CD4-positive, alpha-beta memory T cell (primary cell): ENCODE measurements around the gene GRID1. TPM values are rescaled to one million over a fixed set of nuclear protein-coding genes. Genes with fewer than 3 reads are reported as not detected.

Source experiments
- CTCF ChIA-PET: fragments of 350-600 bp; sonication (Branson Sonifier 250); formaldehyde crosslinking; loops from one replicate; lab custom pipeline; 2021; ENCODE audit warnings: inconsistent platforms; ENCODE audit not compliant: partially characterized antibody; lab: Charles Lee
- POLR2A ChIA-PET: fragments of 350-600 bp; sonication (Branson Sonifier 250); formaldehyde crosslinking; loops from one replicate; lab custom pipeline; 2021; ENCODE audit not compliant: partially characterized antibody; lab: Charles Lee
- DNase-seq, 5 donors: peaks; one replicate each; pipeline versions ENCODE4 v3.0.0 to v3.0.0-alpha.2; 2020 to 2022; ENCODE audit warnings: mixed read lengths in 1 of 5
- H3K27ac ChIP-seq: one replicate; pipeline ENCODE4 v1.7.0; 2013; ENCODE audit warnings: low read depth, low read length
- H3K27me3 ChIP-seq: 2 replicates; pipeline ENCODE4 v1.7.0; 2013; ENCODE audit warnings: mild to moderate bottlenecking, low read length, moderate library complexity; ENCODE audit not compliant: insufficient read depth
- H3K36me3 ChIP-seq: 2 replicates; pipeline ENCODE4 v1.7.0; 2013; ENCODE audit warnings: mild to moderate bottlenecking, low read length, moderate library complexity; ENCODE audit not compliant: insufficient read depth
- H3K4me1 ChIP-seq: 2 replicates; pipeline ENCODE4 v1.7.0; 2013; ENCODE audit warnings: mild to moderate bottlenecking, low read length, moderate library complexity; ENCODE audit not compliant: insufficient read depth
- H3K4me3 ChIP-seq, 2 donors: one replicate each; pipeline ENCODE4 v1.7.0; 2013; ENCODE audit warnings: low read length in 2 of 2, mild to moderate bottlenecking in 1 of 2
- H3K9me3 ChIP-seq, 2 donors: one replicate each; pipeline ENCODE4 v1.7.0; 2013; ENCODE audit warnings: low read length in 2 of 2, control low read depth in 1 of 2; ENCODE audit not compliant: control insufficient read depth in 1 of 2
- H3K27ac Mint-ChIP-seq, 7 donors: one replicate each; pipeline ENCODE4 v1.8.0; 2020 to 2021; ENCODE audit warnings: mixed read lengths in 7 of 7, mild to moderate bottlenecking in 6 of 7, inconsistent platforms in 3 of 7, moderate library complexity in 3 of 7
- H3K27me3 Mint-ChIP-seq, 2 donors: one replicate each; pipeline ENCODE4 v1.8.0; 2020 to 2021; ENCODE audit warnings: mixed read lengths in 2 of 2
- H3K36me3 Mint-ChIP-seq, 2 donors: one replicate each; pipeline ENCODE4 v1.8.0; 2020 to 2021; ENCODE audit warnings: mixed read lengths in 2 of 2, inconsistent platforms in 1 of 2, mild to moderate bottlenecking in 1 of 2
- H3K4me1 Mint-ChIP-seq, 4 donors: one replicate each; pipeline ENCODE4 v1.8.0; 2020 to 2021; ENCODE audit warnings: mixed read lengths in 4 of 4, mild to moderate bottlenecking in 1 of 4
- H3K4me3 Mint-ChIP-seq, 8 donors: one replicate each; pipeline ENCODE4 v1.8.0; 2020 to 2021; ENCODE audit warnings: mixed read lengths in 8 of 8, mild to moderate bottlenecking in 7 of 8, moderate library complexity in 6 of 8, inconsistent platforms in 3 of 8
- H3K9me3 Mint-ChIP-seq, 8 donors: one replicate each; pipeline ENCODE4 v1.8.0; 2020 to 2021; ENCODE audit warnings: mixed read lengths in 8 of 8, mild to moderate bottlenecking in 5 of 8, inconsistent platforms in 3 of 8, moderate library complexity in 1 of 8
- intact Hi-C: fragments of 100-400 bp; cut with micrococcal nuclease; formaldehyde crosslinking; loops from one replicate; pipeline ENCODE4 v1.15.1; 2023
- polyA plus RNA-seq, 2 donors: library from polyadenylated mRNA; unstranded; fragments of 300-500 nt; fragmentation: Illumina TruSeq; gene quantifications; one replicate each; pipeline ENCODE4 v1.2.3, GENCODE V29; 2021
- total RNA-seq, 2 experiments: library from RNA; stranded (reverse); gene quantifications; one replicate each; pipeline ENCODE4 v1.2.3, GENCODE V29; 2021

GRID1 gene
- total and polyA plus RNA-seq, 4 experiments from 2014 or later: not detected

DNA sequence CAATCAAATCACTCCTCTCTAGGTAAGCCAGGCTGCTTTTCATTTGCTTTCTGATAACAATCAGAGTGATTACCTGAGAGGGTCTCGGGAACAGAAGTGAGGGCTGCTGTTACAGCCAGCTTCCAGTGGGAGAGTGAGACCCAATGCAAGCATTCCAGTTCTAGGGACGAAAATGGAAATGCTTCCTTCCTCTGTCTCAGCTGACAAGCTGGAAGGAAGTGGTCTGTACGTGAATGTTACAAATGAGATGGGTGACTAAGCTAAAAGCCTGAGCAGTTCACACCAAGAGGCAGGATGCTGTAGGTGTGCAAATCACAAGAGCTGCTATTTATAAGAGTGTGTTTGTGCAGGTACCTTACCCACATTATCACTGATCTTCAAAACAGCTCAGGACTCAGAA, 772.4 kb downstream of the GRID1 start:
- H3K4me3 ChIP-seq: no peak overlapping the region
- H3K27ac Mint-ChIP-seq: peak overlapping the region; percentile 37 to 91 (median 71)
- H3K36me3 Mint-ChIP-seq: no peaks in the 10 kb centered on the region
- H3K27me3 Mint-ChIP-seq: no peaks in the 10 kb centered on the region
- H3K27ac ChIP-seq: no peak overlapping the region
- intact Hi-C loops: loop anchor here (2.0 kb wide), 1 partner anchor 19 kb away; no protein-coding TSS in a partner anchor
- no peaks in the 10 kb centered on the region for H3K36me3 ChIP-seq
- no peaks in the 10 kb centered on the region for H3K9me3 Mint-ChIP-seq
- peaks cover 15% of the 10 kb centered on the region for H3K4me1 ChIP-seq
- CTCF ChIA-PET: interaction anchor here (0.7 to 4.1 kb wide), 6 partner anchors 9 to 123 kb away, joined by 3 to 39 read pairs (median 3); no protein-coding TSS in a partner anchor
- H3K4me3 Mint-ChIP-seq: peak overlapping the region in 4 of 8 donors; percentile 26 to 79 (median 52)
- no peaks in the 10 kb centered on the region for H3K27me3 ChIP-seq
- peaks cover 15 to 30% (median 25%) of the 10 kb centered on the region in 4 donors for H3K4me1 Mint-ChIP-seq
- no peaks in the 10 kb centered on the region for H3K9me3 ChIP-seq
- DNase-seq: no peak
- POLR2A ChIA-PET: interaction anchor here (1.1 to 1.9 kb wide), 7 partner anchors 9 to 20 kb away, joined by 3 to 13 read pairs (median 5); no protein-coding TSS in a partner anchor

DNA sequence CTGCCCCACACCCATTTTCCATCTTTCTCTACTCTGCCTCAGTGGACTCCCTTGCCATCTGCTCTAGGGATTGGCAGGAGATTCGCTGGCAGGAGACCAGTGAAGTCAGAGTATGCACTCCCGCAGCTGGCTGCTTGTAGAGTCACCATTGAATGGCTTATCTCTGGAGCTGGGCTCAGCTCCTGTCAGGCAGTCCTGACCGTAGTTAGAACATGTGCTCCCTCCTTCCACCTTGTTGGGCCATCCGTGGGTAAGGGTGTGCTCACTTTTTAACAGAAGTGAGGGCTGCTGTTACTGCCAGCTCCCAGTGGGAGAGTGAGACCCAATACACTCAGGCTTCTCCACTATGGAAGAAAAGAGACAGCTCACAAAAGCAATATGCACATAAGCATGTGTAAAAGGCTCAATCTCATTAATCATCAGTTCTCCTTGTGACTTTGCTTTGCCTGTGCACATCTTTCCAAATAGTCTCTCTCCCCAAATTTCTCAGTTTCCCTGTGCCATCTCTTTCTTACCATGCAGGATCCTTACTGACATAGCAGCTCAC, 773.3 kb downstream of the GRID1 start:
- Mint-ChIP-seq H3K4me1 (peaks cover 15 to 30% (median 25%) of the 10 kb centered on the region in 4 donors), H3K4me3 (no peak overlapping the region), H3K9me3 (peaks cover 0 to 2% (median 0%) of the 10 kb centered on the region in 8 donors), H3K27me3 (no peaks in the 10 kb centered on the region), H3K36me3 (no peaks in the 10 kb centered on the region), H3K27ac (peak overlapping the region in 1 of 7 donors; percentile 84)
- DNase-seq: no peak
- H3K4me3 ChIP-seq: no peak overlapping the region
- H3K9me3 ChIP-seq: no peaks in the 10 kb centered on the region
- H3K4me1 ChIP-seq: peaks cover 15% of the 10 kb centered on the region
- H3K27me3 ChIP-seq: no peaks in the 10 kb centered on the region
- H3K36me3 ChIP-seq: no peaks in the 10 kb centered on the region
- ChIA-PET POLR2A (interaction anchor here (1.3 to 1.8 kb wide), 3 partner anchors 11 to 19 kb away, joined by 4 to 13 read pairs (median 11); no protein-coding TSS in a partner anchor), CTCF (interaction anchor here (1.6 to 4.1 kb wide), 2 partner anchors 19 to 23 kb away, joined by 4 to 39 read pairs; no protein-coding TSS in a partner anchor)
- intact Hi-C loops: no loop called here
- H3K27ac ChIP-seq: no peak overlapping the region

DNA sequence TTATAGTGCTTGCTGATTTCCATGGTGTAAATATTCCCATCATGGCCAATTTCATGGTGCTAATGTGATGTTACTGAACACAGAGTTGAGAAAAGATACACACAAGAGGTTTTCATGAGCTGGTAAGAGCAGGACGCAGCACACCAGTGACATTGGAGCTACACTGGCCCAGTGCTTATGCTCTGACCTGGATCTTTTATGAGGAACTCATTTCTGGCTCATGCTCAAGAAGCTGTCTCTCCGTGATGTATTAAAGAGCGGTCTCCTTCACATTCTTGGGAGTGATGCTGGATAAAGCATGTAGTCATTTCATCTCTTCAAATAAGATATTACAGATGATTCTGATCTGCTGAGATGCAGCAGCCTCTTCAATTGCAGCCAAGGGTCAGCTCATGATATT, 785.2 kb downstream of the GRID1 start:
- CTCF ChIA-PET: no interaction called here
- H3K27me3 ChIP-seq: no peaks in the 10 kb centered on the region
- H3K27ac ChIP-seq: no peak overlapping the region
- no peak for DNase-seq
- Mint-ChIP-seq H3K27me3 (peaks cover 7 to 9% of the 10 kb centered on the region in 2 donors), H3K4me3 (no peak overlapping the region), H3K27ac (no peak overlapping the region), H3K9me3 (peaks cover 0 to 2% (median 0%) of the 10 kb centered on the region in 8 donors), H3K36me3 (no peaks in the 10 kb centered on the region), H3K4me1 (no peaks in the 10 kb centered on the region)
- POLR2A ChIA-PET: interaction anchor here (1.2 to 1.7 kb wide), 2 partner anchors 10 to 13 kb away, joined by 3 to 4 read pairs; no protein-coding TSS in a partner anchor
- H3K4me1 ChIP-seq: no peaks in the 10 kb centered on the region
- H3K36me3 ChIP-seq: no peaks in the 10 kb centered on the region
- intact Hi-C loops: no loop called here
- no peak overlapping the region for H3K4me3 ChIP-seq
- no peaks in the 10 kb centered on the region for H3K9me3 ChIP-seq

DNA sequence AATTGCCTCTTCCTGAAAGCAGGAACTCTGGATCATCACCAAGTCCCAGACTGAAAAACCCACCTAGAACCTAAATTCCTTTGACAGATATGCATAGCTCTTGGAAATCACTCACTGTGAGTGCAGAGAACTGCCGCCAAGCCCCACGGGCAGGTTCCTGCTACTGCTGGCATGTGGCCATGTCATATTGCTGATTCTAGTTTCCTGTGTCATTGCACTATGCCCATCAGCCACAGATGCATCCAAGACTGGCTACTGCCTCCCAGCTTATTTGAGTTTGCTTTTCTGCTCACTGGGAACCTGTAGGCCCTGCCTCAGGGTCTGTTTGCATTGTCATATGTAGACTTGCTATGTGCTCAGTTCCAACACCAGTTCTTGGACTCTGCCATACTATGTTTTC, 786.0 kb downstream of the GRID1 start:
- Histone ChIP-seq H3K4me3 (no peak overlapping the region), H3K4me1 (no peaks in the 10 kb centered on the region), H3K27ac (no peak overlapping the region), H3K9me3 (no peaks in the 10 kb centered on the region), H3K36me3 (no peaks in the 10 kb centered on the region), H3K27me3 (no peaks in the 10 kb centered on the region)
- peaks cover 0 to 2% (median 0%) of the 10 kb centered on the region in 8 donors for H3K9me3 Mint-ChIP-seq
- H3K4me3 Mint-ChIP-seq: no peak overlapping the region
- ChIA-PET POLR2A (interaction anchor here (1.2 kb wide), 1 partner anchor 9 kb away, joined by 3 read pairs; no protein-coding TSS in a partner anchor), CTCF (no interaction called here)
- no peaks in the 10 kb centered on the region for H3K36me3 Mint-ChIP-seq
- no peak overlapping the region for H3K27ac Mint-ChIP-seq
- H3K27me3 Mint-ChIP-seq: peaks cover 7% of the 10 kb centered on the region in 2 donors
- intact Hi-C loops: no loop called here
- no peak for DNase-seq
- no peaks in the 10 kb centered on the region for H3K4me1 Mint-ChIP-seq

DNA sequence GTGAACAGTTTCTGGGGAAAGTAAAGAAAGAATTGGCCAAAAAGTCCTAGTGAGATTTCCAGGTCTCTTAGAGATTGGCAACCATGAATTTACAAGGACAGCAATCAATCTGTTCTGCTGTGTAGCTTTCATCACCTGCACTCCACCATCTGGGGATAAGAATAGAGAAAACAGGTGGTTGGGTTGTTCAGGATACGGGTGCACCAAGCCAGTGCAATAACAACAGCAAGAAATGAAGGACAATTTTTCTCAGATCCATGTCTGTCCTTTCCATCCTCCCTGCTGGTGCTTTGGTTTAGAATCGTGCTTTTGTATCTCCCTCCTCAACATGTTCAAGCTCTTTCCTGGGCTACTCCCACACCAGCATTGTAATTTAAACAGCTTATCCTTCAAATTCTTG, 787.7 kb downstream of the GRID1 start:
- intact Hi-C loops: no loop called here
- Mint-ChIP-seq H3K27ac (no peak overlapping the region), H3K36me3 (no peaks in the 10 kb centered on the region), H3K9me3 (peaks cover 0 to 2% (median 0%) of the 10 kb centered on the region in 8 donors), H3K4me1 (no peaks in the 10 kb centered on the region), H3K4me3 (no peak overlapping the region), H3K27me3 (peaks cover 7% of the 10 kb centered on the region in 2 donors)
- Histone ChIP-seq H3K9me3 (no peaks in the 10 kb centered on the region), H3K4me1 (no peaks in the 10 kb centered on the region), H3K27me3 (no peaks in the 10 kb centered on the region), H3K36me3 (no peaks in the 10 kb centered on the region), H3K4me3 (no peak overlapping the region), H3K27ac (no peak overlapping the region)
- POLR2A ChIA-PET: interaction anchor here (0.8 kb wide), 1 partner anchor 15 kb away, joined by 4 read pairs; no protein-coding TSS in a partner anchor
- CTCF ChIA-PET: interaction anchor here (1.0 kb wide), 1 partner anchor 34 kb away, joined by 3 read pairs; no protein-coding TSS in a partner anchor
- no peak for DNase-seq

DNA sequence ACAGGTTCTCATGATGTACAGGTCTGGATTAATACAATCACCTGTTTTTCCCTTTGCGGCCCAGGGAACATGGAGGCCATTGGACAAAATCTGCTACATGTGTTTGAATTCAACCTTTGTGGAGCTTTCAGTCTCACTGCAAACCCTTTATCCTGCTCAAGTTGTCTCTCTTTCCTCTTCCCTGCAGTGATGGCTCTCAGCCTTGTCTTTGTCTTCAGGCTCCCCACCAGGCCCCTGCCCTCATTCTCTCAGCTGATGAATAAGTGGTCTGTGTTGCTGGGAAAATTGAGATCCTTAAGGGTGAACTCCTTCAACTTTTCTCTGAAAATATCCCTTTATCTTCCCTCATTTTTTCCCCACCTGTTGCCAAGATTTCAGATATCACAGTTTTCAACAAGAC, 791.2 kb downstream of the GRID1 start:
- intact Hi-C loops: no loop called here
- Mint-ChIP-seq H3K36me3 (no peaks in the 10 kb centered on the region), H3K9me3 (peaks cover 0 to 2% (median 0%) of the 10 kb centered on the region in 8 donors), H3K4me1 (no peaks in the 10 kb centered on the region), H3K27ac (no peak overlapping the region), H3K4me3 (no peak overlapping the region), H3K27me3 (peaks cover 5 to 7% of the 10 kb centered on the region in 2 donors)
- Histone ChIP-seq H3K27ac (no peak overlapping the region), H3K27me3 (no peaks in the 10 kb centered on the region), H3K4me3 (no peak overlapping the region), H3K9me3 (no peaks in the 10 kb centered on the region), H3K36me3 (no peaks in the 10 kb centered on the region), H3K4me1 (no peaks in the 10 kb centered on the region)
- CTCF ChIA-PET: no interaction called here
- POLR2A ChIA-PET: no interaction called here
- no peak for DNase-seq

DNA sequence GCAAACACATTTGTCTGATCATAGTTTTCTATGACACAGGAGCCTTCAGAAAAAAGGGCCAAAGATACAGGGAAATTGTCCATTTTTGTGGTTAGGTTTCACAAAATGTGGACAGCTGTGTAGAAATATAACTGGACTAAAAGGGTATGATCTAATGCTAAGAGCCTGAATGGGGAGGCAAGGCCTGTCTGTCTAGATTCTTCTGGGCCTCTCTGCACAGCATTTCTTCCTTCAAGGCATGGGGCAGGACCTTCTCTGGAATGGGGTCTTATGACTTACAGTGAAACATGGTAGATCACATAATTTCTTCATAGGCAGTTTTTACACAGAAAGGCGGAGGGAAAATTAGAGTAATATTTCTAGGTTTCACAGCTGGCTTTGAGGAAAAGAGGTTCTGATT, 795.7 kb downstream of the GRID1 start:
- H3K27me3 ChIP-seq: no peaks in the 10 kb centered on the region
- no peaks in the 10 kb centered on the region for H3K36me3 ChIP-seq
- H3K27me3 Mint-ChIP-seq: no peaks in the 10 kb centered on the region
- H3K4me3 ChIP-seq: no peak overlapping the region
- H3K9me3 ChIP-seq: no peaks in the 10 kb centered on the region
- no peak overlapping the region for H3K4me3 Mint-ChIP-seq
- H3K36me3 Mint-ChIP-seq: no peaks in the 10 kb centered on the region
- H3K9me3 Mint-ChIP-seq: no peaks in the 10 kb centered on the region
- POLR2A ChIA-PET: interaction anchor here (1.0 kb wide), 1 partner anchor 10 kb away, joined by 3 read pairs; no protein-coding TSS in a partner anchor
- no peaks in the 10 kb centered on the region for H3K4me1 Mint-ChIP-seq
- no peak for DNase-seq
- no peak overlapping the region for H3K27ac ChIP-seq
- no peaks in the 10 kb centered on the region for H3K4me1 ChIP-seq
- CTCF ChIA-PET: no interaction called here
- H3K27ac Mint-ChIP-seq: peak overlapping the region in 1 of 7 donors; percentile 75
- intact Hi-C loops: no loop called here
